GM23248 (cell line): Measurements from ENCODE around the gene MAP3K5. TPM values are rescaled to one million over a fixed set of nuclear protein-coding genes. Genes with fewer than 3 reads are reported as not detected.

Experiments
- DNase-seq: peaks from one replicate; pipeline ENCODE4 v3.0.0-alpha.2; 2015
- H2AFZ ChIP-seq: fragments of 200-600 bp; sonication (generic); 2 replicates; pipeline ENCODE4 v1.6.1; 2016; ENCODE audit warnings: antibody characterized with exemption
- H3F3A ChIP-seq: fragments of 200-600 bp; sonication (generic); 2 replicates; pipeline ENCODE4 v1.6.1; 2016; ENCODE audit warnings: mild to moderate bottlenecking, antibody characterized with exemption, mixed run types; ENCODE audit not compliant: insufficient read depth
- H3K27ac ChIP-seq: fragments of 200-600 bp; sonication (generic); 2 replicates; pipeline ENCODE4 v1.5.1; 2016; ENCODE audit warnings: mild to moderate bottlenecking
- H3K27me3 ChIP-seq: fragments of 200-600 bp; sonication (generic); replicated peaks from 2 replicates; pipeline ENCODE4 v1.6.1; 2016; ENCODE audit warnings: mild to moderate bottlenecking; ENCODE audit not compliant: insufficient read depth
- H3K36me3 ChIP-seq: fragments of 200-600 bp; sonication (generic); 2 replicates; pipeline ENCODE4 v1.6.1; 2016; ENCODE audit warnings: low read depth, mild to moderate bottlenecking
- H3K4me1 ChIP-seq: fragments of 200-600 bp; sonication (generic); 2 replicates; pipeline ENCODE4 v1.6.1; 2016; ENCODE audit warnings: mild to moderate bottlenecking; ENCODE audit not compliant: insufficient read depth
- H3K4me2 ChIP-seq: fragments of 200-600 bp; sonication (generic); one replicate; pipeline ENCODE4 v1.6.1; 2016; ENCODE audit warnings: mild to moderate bottlenecking; ENCODE audit not compliant: unreplicated experiment
- H3K4me3 ChIP-seq: fragments of 200-600 bp; sonication (generic); 2 replicates; pipeline ENCODE4 v1.5.1; 2016; ENCODE audit warnings: mild to moderate bottlenecking
- H3K79me2 ChIP-seq: fragments of 200-600 bp; sonication (generic); 2 replicates; pipeline ENCODE4 v1.6.1; 2016; ENCODE audit warnings: mild to moderate bottlenecking; ENCODE audit not compliant: insufficient read depth
- H3K9ac ChIP-seq: fragments of 200-600 bp; sonication (generic); 2 replicates; pipeline ENCODE4 v1.6.1; 2016; ENCODE audit warnings: mild to moderate bottlenecking
- H3K9me2 ChIP-seq: fragments of 200-600 bp; sonication (generic); 2 replicates; pipeline ENCODE4 v1.6.1; 2016; ENCODE audit warnings: mixed run types, mild to moderate bottlenecking, moderate library complexity; ENCODE audit not compliant: insufficient read depth
- H3K9me3 ChIP-seq: fragments of 200-600 bp; sonication (generic); one replicate; pipeline ENCODE4 v1.6.1; 2017; ENCODE audit warnings: low read depth
- H4K20me1 ChIP-seq: fragments of 200-600 bp; sonication (generic); 2 replicates; pipeline ENCODE4 v1.6.0; 2016; ENCODE audit not compliant: insufficient read depth
- EZH2 ChIP-seq: fragments of 200-600 bp; sonication (generic); IDR thresholded peaks from 2 replicates; pipeline ENCODE4 v1.6.1; 2018; ENCODE audit warnings: antibody characterized with exemption, mild to moderate bottlenecking; ENCODE audit not compliant: insufficient read depth, poor library complexity, severe bottlenecking
- EZH2phosphoT487 ChIP-seq: fragments of 200-600 bp; sonication (generic); IDR thresholded peaks from 2 replicates; pipeline ENCODE4 v1.6.1; 2018; ENCODE audit warnings: antibody characterized with exemption, moderate library complexity, mild to moderate bottlenecking, low read depth; ENCODE audit not compliant: insufficient read depth
- WGBS, 2 experiments: methylation state at CpG; one replicate each; pipeline ENCODE4 v1.1.6; 2015 to 2017; ENCODE audit warnings: low lambda C conversion rate in 2 of 2, low coverage in 1 of 2; ENCODE audit errors: missing lambda C conversion rate in 2 of 2; 5-methylcytosine and 5-hydroxymethylcytosine counted together
- in situ Hi-C: fragments of 300-500 bp; cut with MboI; formaldehyde crosslinking; loops from 2 replicates; pipeline ENCODE4 v1.15.0; 2020
- polyA plus RNA-seq: library from polyadenylated mRNA; unstranded; fragments of >200 nt; fragmentation: Nextera tagmentation; extraction: Ambion mirVana; gene quantifications from 2 replicates; pipeline ENCODE4 v1.2.1, GENCODE V29; 2016
- total RNA-seq: library from RNA; depleted of rRNA; stranded (reverse); fragments of >200 nt; shearing (Covaris generic); gene quantifications from 2 replicates; pipeline ENCODE4 v1.2.3, GENCODE V29; 2014

The MAP3K5 gene
- total and polyA plus RNA-seq, 2 experiments from 2014 or later = 1.4 to 4.1 TPM

- H4K20me1 ChIP-seq = no peaks in the 10 kb centered on the region
- WGBS, 2 experiments = 63 to 64% methylated on average over 4 of the region's 4 CpGs
Observed at GRCh38 chr6:136657666-136658065, 134.6 kb downstream of the MAP3K5 start.

GRCh38 chr6:136656121-136656520 lies 136.2 kb downstream of the MAP3K5 start:
- TF ChIP-seq EZH2 (no peak), EZH2phosphoT487 (no peak)
- Histone ChIP-seq H4K20me1 (no peaks in the 10 kb centered on the region), H2AFZ (no peak overlapping the region), H3K27me3 (no peaks in the 10 kb centered on the region), H3K9ac (no peak overlapping the region), H3K4me2 (no peak overlapping the region), H3K27ac (no peak overlapping the region), H3K36me3 (no peaks in the 10 kb centered on the region), H3K4me3 (no peak overlapping the region), H3K4me1 (no peaks in the 10 kb centered on the region), H3K9me3 (no peaks in the 10 kb centered on the region), H3F3A (no peaks in the 10 kb centered on the region), H3K79me2 (no peaks in the 10 kb centered on the region), H3K9me2 (no peaks in the 10 kb centered on the region)
- DNase-seq = no peak
- 78 to 100% methylated on average over 1 of the region's 1 CpG for WGBS, 2 experiments
- in situ Hi-C loops = no loop called here

More at GRCh38 chr6:136657666-136658065, 134.6 kb downstream of the MAP3K5 start:
- Histone ChIP-seq H3K9ac (no peak overlapping the region), H2AFZ (no peak overlapping the region), H3K27me3 (no peaks in the 10 kb centered on the region), H3K36me3 (no peaks in the 10 kb centered on the region), H3K4me1 (no peaks in the 10 kb centered on the region), H3K27ac (no peak overlapping the region), H3K79me2 (no peaks in the 10 kb centered on the region), H3K9me2 (no peaks in the 10 kb centered on the region), H3K4me3 (no peak overlapping the region), H3F3A (no peaks in the 10 kb centered on the region), H3K9me3 (no peaks in the 10 kb centered on the region), H3K4me2 (no peak overlapping the region)
- DNase-seq = peak; percentile 24
- in situ Hi-C loops = no loop called here
- no peak for TF ChIP-seq EZH2
- TF ChIP-seq EZH2phosphoT487 = no peak

GRCh38 chr6:136655239-136656014 lies 136.8 kb downstream of the MAP3K5 start:
- H3K9ac ChIP-seq = no peak overlapping the region
- no peaks in the 10 kb centered on the region for H3F3A ChIP-seq
- H3K9me3 ChIP-seq = no peaks in the 10 kb centered on the region
- H3K27ac ChIP-seq = no peak overlapping the region
- 74 to 78% methylated on average over 6 of the region's 6 CpGs for WGBS, 2 experiments
- H3K36me3 ChIP-seq = no peaks in the 10 kb centered on the region
- TF ChIP-seq EZH2phosphoT487 (no peak), EZH2 (no peak)
- no peaks in the 10 kb centered on the region for H3K9me2 ChIP-seq
- H3K4me3 ChIP-seq = no peak overlapping the region
- in situ Hi-C loops = no loop called here
- H2AFZ ChIP-seq = no peak overlapping the region
- H3K4me2 ChIP-seq = no peak overlapping the region
- no peaks in the 10 kb centered on the region for H3K4me1 ChIP-seq
- no peaks in the 10 kb centered on the region for H3K27me3 ChIP-seq
- no peak for DNase-seq
- no peaks in the 10 kb centered on the region for H4K20me1 ChIP-seq
- H3K79me2 ChIP-seq = no peaks in the 10 kb centered on the region

DNA sequence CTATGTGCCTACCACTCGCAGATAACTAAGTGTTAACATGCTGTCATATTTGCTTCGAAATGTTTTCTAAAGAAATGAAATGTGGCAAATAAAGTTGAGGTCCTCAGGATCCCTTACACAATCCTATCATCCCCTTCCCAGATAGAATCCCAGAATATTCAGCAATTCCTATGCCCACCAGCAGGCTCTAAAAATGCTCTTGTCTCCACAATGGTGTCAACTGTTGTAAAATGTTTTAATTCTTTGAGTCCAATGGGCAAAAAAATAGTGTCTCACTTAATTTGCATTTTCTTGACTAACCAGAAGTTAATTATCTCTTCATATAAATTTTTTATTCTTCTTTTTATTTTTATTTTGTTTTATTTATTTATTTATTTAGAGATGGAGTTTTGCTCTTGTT lies 138.2 kb downstream of the MAP3K5 start:
- Histone ChIP-seq H3K27me3 (no peaks in the 10 kb centered on the region), H3K9ac (no peak overlapping the region), H3K79me2 (no peaks in the 10 kb centered on the region), H3K4me1 (no peaks in the 10 kb centered on the region), H3K4me2 (no peak overlapping the region), H3K27ac (no peak overlapping the region), H4K20me1 (no peaks in the 10 kb centered on the region), H3K4me3 (no peak overlapping the region), H3K9me3 (no peaks in the 10 kb centered on the region), H3K36me3 (no peaks in the 10 kb centered on the region), H3K9me2 (no peaks in the 10 kb centered on the region), H2AFZ (no peak overlapping the region), H3F3A (no peaks in the 10 kb centered on the region)
- WGBS, 2 experiments = 96 to 98% methylated on average over 2 of the region's 2 CpGs
- in situ Hi-C loops = no loop called here
- DNase-seq = no peak
- TF ChIP-seq EZH2phosphoT487 (no peak), EZH2 (no peak)
